CD4-positive, alpha-beta T cell treated with Interleukin-17A for 1 hour (primary cell): Measurements from ENCODE around the gene ST8SIA2.

Experiments
- DNase-seq: peaks from one replicate; pipeline ENCODE4 v3.0.0-alpha.2; 2020

ST8SIA2 gene

DNA sequence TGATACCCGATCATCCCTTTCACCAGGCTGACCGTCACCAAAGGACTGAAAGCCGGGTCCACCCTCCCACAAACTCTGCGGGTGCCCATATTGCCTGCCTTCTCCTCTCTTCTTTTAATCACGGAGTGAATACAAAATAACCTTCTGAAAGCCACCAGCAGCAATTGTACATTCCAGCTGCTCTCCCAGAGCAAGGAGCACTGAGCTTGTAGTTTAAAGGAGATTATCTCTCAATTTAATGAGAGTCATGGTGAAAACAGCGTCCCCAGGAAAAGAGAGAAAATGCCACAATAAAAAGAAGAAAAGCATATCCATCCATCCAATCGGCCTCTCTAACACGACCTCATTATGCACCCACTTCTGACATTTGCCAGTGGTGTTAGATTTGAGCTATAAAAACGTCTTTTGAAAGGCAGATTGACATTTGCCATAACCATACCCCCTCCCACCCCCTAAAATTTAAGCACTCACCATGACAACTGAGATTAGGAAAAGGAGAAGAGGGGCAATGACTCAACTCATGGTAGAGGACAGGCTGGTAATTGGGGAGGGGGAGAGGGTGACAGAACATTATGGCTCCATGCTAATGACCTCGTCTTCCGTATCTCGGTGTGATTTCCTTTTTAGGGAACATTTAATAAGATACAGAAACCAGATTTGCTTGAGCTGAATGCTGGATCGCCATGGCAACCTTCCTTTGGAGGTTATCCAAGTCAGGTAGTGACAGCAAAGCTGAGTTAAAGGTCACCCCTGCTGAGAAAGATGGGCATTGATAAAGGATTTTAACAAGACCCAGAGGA is 106.2 kb downstream of the ST8SIA2 start:
- no peak for DNase-seq

DNA sequence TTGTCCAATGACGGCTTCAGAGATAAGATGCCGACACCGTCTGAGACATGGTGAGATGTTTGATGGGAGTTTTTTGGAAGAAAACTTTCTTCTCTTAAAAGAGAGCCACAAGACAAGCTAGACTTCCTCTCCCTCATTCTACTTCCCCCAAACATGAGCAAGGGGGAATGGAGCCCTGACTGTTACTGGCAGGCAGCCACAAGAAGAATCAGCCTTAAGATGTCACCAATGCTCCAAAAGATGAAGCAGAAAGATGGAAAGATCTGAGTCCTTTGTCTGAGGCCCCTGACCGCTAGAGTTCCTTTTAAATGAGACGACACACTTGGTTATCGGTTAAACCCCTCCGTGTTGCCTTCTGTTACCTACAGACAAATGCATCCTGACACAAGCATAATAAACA is 108.7 kb downstream of the ST8SIA2 start:
- DNase-seq: no peak

DNA sequence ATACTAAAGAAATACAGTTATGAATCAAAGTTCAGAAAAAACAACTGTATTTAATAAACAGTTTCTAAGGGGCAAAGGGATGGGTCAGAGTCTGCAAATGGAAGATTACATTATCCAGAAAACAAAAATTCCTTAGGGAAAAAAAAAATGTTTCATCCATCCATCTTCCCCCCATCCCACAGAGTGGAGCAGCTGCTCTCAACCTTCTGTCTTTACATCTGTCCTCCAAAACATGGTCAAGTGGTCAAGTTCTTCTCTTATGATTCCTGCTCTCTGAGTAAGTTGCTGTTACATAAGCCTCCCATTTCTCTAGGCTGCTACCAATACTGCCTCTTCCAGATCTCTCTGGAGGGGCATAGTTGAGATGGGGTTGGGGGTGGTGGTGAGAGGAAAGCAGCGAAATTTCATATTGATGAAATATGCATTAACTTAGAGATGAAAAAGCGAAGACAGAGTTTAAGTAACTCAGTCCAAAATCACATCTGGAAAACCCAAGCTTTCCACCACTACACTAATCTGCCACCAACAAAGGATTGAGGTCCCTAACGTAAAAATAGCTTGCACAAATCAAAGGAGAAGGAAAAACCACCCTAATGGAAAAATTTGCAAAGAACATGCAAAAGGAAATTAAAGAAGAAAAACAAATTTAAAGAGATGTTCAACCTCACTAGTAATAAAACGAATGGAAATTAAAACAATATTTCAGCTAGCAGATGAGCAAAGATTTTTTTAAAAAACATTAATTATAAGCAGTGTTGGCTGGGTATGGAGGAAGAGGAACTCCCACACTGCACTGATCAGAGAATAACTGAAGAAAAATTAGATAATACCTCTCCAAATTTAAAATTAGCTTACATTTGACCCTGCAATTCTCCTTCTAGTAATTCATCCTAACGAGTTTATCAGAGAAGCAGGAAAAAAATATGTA is 109.5 kb downstream of the ST8SIA2 start:
- no peak for DNase-seq

DNA sequence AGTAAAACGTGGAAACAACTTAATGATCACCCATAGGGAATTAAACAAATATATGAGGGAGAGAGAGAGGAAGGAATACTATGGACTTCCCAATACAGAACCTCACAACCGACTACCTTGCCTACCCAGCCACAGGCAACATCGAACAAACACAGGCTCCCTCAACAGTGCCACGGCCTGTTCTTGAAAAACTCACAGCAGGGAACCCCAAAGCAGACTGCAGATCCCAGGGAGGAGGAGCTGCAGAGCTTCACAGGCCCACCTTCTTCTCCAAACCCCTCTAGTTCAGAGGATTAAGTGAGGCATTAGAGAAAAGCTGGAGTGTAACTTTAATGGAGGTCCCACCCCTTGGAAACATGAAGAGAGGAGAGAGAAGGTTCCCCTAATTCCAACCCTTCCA is 110.2 kb downstream of the ST8SIA2 start:
- no peak for DNase-seq

DNA sequence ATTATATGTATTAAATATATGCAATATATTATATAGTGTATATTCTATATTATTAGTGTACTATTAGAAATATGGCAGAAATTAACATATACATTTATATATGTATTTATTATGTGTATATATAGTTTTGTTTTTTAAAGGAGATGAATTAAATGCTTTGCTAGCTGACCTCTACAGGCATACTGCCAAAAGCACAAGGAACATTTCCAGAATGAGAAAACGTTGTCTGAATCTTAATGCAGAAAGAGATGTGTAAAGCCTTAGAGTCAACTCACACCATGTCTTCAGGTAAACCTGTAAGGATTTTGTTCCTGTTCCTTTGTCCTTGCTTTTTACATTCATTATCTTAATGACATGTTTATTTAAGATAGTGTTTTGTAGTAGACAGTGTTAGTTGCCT is 111.9 kb downstream of the ST8SIA2 start:
- DNase-seq: no peak

DNA sequence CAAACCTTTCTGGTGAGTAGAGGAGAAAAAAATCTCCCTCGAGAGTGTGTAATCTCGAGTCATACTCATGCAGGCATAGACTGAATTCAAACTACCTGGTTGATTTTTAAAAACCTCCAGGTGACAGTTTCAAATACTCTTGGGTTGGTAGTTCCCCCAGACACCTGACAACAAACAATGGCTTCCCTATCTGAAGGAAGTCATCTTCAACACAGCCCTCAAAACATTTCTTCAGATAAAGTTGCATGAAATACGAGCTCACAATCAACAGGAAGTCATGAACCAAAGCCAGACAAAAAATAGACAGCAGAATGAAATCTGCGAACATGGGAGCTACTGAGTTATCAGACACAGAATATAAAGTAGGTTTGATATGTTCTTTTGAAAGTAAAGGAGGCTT is 112.8 kb downstream of the ST8SIA2 start:
- no peak for DNase-seq

DNA sequence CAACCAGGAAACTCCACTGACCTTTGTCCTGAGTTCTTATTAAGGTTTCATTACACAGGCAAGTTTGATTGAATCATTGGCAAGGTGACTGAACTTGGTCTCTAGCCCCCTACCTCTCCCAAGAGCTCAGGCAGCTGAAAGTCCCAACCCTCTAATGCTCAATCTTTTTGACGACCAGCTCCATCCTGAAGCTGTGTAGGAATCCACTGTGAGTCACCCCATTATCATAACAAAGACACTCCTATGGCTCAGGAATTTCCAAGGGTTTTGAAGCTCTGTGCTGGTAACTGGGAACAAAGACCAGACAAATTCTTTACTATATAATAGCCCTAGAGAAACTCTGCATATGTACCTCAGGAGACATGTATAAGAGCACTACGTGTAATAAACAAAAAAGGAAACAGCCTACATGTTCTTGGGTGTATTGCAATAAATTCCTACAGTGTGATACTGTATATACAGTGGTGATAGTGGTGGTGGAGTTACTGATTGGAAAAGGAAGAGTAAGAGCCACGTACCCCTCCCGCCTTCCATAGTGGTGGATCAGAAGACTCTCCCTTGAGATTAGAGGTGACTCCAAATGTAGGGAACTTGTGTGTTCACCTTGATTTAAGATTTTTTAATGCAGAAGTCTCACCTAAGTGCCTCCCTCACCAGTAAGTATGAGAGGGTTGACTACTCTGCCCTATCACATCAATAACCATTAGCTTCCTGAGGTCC is 116.6 kb downstream of the ST8SIA2 start:
- no peak for DNase-seq
